ENCODE measurements around the gene IYD.

- TF ChIP-seq CTCF (tag by site-specific recombination; IDR thresholded peaks at IDR 0.05) (no peak), ZNF626 (tag by site-specific recombination; IDR thresholded peaks at IDR 0.05) (no peak), ZNF37A (tag by site-specific recombination; IDR thresholded peaks at IDR 0.05) (no peak), YY1 (tag by site-specific recombination; IDR thresholded peaks at IDR 0.05) (no peak)
These were observed 40.0 kb downstream of the IYD start for GRCh38 chr6:150408842-150409241.

Data from HEK293 (cell line).